Cardiac fibroblast (primary cell): ENCODE measurements around the gene PROC.
"Not testable (repeated sequence)": the region's sequence is repeated elsewhere in the genome, so short reads cannot be mapped to it uniquely, and the experiment has no call there.

Experiments used
- DNase-seq, 2 donors: peaks; one replicate each; pipeline versions ENCODE4 v3.0.0 to v3.0.0-alpha.2; 2010; ENCODE audit warnings: low read depth in 2 of 2
- H3K4me3 ChIP-seq, 2 donors: replicated peaks in 1 of 2; 1 replicate in 1 of 2; 2 replicates in 1 of 2; pipeline ENCODE4 v1.5.1; 2011; ENCODE audit warnings: low read depth in 2 of 2, low read length in 2 of 2, mild to moderate bottlenecking in 2 of 2, moderate library complexity in 1 of 2
- CTCF ChIP-seq: IDR thresholded peaks from one replicate; pipeline ENCODE4 v1.5.1; 2011; ENCODE audit warnings: low read depth, mild to moderate bottlenecking, low read length, inconsistent platforms

The PROC gene

GRCh38 chr2:127407661-127408003, 10.6 kb upstream of the PROC start:
- no peak for TF ChIP-seq CTCF
- no peak for DNase-seq
- H3K4me3 ChIP-seq: no peak overlapping the region

- peak; percentile 85 to 94 for DNase-seq
- H3K4me3 ChIP-seq: peak overlapping the region; percentile 36 to 44
- no peak for TF ChIP-seq CTCF
These were observed 10.0 kb upstream of the PROC start for GRCh38 chr2:127408004-127408806.

GRCh38 chr2:127408807-127409099, 9.5 kb upstream of the PROC start:
- no peak for DNase-seq
- TF ChIP-seq CTCF: no peak
- H3K4me3 ChIP-seq: no peak overlapping the region

- not testable (repeated sequence) for H3K4me3 ChIP-seq, DNase-seq
These were observed 8.5 kb upstream of the PROC start for GRCh38 chr2:127409716-127410115.

- peak; percentile 67 to 75 for DNase-seq
- no peak overlapping the region for H3K4me3 ChIP-seq
- TF ChIP-seq CTCF: no peak
These were observed 7.2 kb upstream of the PROC start for GRCh38 chr2:127410871-127411652.

- no peak for TF ChIP-seq CTCF
- peak in 1 of 2 donors; percentile 60 for DNase-seq
- no peak overlapping the region for H3K4me3 ChIP-seq
These were observed 6.4 kb upstream of the PROC start for GRCh38 chr2:127411653-127412369.

- H3K4me3 ChIP-seq: no peak overlapping the region
- DNase-seq: no peak
- TF ChIP-seq CTCF: no peak
These were observed 5.0 kb upstream of the PROC start for GRCh38 chr2:127413200-127413599.
